ENCODE data around the gene MEF2A.

MEF2A gene

DNA sequence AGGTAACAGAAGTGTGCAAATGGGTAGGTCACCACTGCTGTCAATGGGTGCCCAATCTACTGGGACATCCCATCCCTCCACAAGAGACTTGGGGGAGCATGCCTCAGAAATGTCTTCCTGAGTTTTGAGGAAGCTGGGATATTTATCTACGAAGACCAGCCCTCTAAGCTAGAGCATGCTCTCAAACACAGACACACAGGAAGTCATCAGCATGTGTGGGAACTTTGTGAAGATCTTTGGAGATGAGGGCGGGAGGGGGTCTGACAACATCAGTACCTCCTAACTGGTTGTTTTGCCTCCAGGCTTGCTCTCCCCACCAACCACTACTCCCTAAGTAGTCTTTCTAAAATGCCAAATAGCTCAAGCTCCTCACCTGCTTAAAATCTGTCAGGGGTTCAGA lies 3.5 kb upstream of the MEF2A start:
- no peak for DNase-seq (ENCODE audit: low read depth in 3 of 3, low spot score in 1 of 3)

DNA sequence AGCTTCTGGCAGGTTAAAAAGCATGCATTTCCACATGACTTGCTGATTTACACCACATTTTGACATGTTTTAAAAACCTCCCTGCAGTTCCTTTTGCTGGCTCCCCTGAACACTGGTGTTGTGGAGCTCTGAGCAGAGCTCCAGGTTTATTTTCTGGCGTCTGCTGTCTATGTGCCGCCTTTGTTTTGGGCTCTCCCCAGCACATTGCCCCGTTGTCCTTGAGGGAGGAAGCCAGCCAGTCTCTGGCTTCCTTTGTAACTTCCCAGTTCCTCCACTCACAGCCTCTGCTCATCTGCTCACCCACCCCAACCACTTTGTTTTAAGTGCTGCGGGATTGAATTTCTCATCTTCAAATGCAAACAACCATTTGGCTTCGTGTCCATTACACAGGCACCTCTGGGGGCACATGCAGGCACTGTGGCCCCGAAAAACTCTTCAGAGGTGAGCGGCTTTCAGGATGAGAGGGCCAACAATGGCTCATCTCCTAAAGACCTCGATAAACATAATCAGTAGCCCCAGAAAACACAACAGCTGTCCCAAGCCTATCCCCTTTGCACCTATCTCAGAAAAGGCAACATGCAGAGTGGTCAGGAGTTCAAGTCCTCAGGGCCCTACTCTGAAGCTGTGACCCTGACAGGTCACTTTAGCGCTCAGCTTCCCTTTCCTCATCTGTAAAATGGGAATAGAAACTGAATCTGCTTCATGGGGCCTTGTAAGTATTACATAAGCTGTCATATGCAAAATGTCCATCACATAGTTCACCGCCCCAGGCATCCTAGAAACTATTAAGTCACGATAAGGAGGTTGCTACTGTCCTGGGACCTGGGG lies 1.3 kb upstream of the MEF2A start:
- no peak for DNase-seq (ENCODE audit: low read depth in 3 of 3, low spot score in 1 of 3)

DNA sequence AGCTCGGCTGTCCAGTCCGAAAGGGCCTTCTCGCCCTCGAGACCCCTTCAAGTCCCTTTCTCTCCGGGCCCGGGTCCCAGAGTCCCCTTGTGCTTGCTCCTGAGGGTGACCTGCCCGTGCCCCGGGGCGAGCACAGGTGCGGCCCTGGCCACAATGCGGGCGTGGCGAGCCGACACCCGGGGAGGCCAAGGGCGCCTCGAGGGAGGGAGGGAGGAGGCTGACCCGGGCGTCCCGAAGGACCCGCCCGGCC lies 810 bp upstream of the MEF2A start:
- DNase-seq (ENCODE audit: low read depth in 3 of 3, low spot score in 1 of 3) = no peak

DNA sequence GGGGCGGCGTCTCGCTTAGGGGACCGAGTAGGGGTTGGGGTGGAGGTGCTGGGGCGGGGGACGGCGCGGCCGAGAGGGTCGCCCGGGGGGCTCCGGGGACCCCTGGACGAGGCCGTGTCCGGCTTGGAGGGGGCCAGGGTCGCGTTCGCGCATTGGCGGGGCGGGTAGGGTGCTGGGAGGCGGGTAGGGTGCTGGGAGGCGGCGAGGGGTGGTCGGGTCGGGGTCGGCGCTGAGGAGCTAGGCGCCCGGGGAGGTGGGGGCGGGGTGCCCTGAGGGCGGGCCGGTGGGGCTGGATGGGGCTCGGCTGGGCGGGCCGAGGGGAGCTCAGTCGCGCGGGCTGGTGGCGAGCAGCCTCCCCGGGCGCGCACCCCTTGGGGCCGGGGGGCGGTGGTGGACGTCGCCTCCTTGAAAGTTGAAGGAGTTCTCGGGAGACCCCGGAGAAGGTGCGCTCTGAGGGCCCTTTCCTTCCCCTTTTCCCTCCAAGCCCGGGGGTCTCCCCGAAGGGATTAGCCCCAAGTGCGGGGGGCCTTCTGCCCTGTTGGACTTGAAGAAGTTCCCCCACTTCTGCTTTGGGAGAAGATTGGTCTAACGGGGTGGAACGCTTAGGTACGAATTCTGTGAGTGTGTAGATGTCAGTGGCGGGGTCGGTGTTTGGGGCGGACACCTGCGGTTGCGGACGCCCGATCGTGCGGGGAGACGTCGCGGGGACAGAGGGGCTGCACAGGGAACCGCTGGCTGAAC lies 543 bp downstream of the MEF2A start:
- no peak for DNase-seq (ENCODE audit: low read depth in 3 of 3, low spot score in 1 of 3)

DNA sequence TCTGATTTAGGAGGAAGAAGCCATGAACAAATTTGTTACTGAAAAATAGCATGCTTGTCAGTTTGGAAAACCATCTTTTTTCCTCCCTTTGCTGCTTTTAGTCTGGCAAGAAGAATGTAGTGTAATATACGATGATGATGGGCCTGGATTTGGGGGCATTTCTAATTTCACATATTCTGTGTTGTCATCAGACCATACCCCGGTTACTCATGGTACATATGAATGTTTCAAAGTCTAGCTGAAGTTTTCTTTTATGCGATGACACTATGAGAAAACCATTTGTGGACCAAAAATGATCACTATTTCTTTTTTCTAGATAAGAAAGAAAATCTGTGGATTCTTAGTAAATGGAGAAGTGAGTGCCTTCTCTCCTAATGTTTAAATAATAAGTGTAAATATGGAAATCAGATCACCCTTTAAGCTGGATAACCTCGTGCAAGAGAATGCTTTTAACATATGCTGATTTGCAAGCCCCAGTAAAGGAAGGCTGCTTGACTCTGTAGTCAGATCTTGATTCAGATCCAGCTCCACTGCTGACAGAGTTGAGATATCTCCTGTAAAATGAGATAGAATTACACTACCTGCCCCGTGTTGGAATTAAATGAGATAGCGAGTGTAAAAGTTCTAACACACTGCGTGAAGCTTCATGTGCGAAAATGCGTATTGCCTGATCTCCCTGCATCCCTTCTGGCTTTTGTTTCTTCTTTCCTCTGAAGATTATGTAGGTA lies 3.0 kb downstream of the MEF2A start:
- DNase-seq (ENCODE audit: low read depth in 3 of 3, low spot score in 1 of 3) = no peak

DNA sequence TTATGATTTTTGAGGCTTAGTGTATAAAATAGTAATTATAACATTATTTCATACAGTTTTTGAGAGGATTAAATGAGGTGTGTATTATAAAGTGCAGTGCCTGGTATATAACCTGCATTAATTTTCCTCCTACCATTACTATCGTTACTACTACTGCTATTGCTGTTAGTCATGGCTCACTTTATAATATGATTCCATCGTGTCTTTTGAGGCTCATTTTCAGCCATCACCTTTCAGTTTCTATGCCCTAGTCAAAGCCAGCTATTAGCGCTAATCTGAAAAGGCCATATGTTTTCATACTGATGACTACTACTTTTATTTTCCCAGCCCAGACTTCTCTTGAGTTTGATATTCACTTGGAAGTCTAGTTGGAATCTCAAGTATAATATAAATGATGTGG lies 5.5 kb downstream of the MEF2A start:
- no peak for DNase-seq (ENCODE audit: low read depth in 3 of 3, low spot score in 1 of 3)

DNA sequence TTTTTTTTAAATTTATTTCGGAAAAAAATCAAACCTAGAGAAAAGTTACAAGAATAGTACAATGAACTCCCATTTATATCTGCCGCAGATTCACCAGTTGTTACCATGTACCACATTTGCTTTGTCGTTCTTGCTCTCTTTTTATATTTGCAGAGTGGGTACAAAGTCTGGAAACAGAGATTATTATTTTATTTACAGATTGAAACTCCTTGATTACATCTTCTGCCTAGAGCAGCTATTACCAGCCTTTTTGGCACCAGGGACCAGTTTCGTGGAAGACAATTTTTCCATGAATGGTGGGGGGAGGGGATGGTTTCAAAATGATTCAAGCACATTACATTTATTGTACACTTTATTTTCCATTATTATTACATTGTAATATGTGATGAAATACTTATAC lies 8.3 kb downstream of the MEF2A start:
- DNase-seq (ENCODE audit: low read depth in 3 of 3, low spot score in 1 of 3) = no peak

DNA sequence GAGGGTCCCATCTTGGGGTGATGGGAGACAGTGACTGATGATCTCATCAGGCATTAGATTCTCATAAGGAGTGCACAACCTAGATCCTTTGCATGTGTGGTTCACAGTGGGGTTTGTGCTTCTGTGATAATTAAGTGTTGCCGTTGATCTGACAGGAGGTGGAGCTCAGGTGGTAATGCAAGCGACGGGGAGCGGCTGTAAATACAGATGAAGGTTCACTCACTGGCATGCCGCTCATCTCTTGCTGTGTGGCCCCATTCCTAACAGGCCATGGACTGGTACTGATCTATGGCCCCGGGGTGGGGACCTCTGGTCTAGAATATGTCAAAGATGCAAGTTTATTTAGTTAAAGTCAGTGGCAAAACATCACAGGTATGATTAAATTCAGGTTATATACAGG lies 8.7 kb downstream of the MEF2A start:
- no peak for DNase-seq (ENCODE audit: low read depth in 3 of 3, low spot score in 1 of 3)

DNA sequence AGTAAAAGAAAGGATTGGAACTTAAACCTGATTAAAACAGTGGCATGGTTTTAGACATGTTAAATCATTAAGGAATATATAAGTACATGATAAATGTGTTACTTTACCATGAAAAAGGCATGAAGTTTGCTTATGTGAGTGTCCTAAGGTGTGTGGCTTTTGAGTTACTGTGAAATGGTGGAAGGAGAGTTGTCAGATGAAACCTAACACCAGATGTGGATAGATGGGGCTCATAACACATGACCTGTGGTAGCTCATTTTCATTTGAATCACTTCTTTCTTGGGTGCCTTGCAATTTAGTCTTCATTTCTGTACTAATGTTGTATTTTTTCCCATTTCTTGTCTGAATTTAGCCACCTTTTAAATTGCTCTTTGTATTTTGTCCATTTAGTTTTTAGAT lies 13.0 kb downstream of the MEF2A start:
- DNase-seq (ENCODE audit: low read depth in 3 of 3, low spot score in 1 of 3) = no peak

DNA sequence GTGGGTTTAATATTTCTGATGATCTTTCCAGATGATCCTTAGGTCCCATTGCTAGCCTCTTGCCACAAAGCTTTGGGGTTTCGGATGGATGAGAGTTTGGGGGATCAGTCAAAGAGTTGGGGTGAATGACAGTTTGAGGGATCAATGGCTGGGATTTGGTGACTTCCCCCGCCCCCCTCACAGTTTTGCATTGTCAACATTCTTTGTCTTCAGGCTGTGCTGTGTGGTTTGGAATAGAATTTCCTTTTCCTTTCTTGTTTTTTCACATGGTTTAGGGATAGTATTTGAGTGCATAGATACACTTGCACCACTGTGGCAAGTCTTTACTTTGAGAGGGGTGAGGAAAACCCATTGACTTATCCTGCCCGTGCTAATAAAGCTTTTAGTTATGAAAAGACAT lies 14.3 kb downstream of the MEF2A start:
- DNase-seq (ENCODE audit: low read depth in 3 of 3, low spot score in 1 of 3) = no peak

DNA sequence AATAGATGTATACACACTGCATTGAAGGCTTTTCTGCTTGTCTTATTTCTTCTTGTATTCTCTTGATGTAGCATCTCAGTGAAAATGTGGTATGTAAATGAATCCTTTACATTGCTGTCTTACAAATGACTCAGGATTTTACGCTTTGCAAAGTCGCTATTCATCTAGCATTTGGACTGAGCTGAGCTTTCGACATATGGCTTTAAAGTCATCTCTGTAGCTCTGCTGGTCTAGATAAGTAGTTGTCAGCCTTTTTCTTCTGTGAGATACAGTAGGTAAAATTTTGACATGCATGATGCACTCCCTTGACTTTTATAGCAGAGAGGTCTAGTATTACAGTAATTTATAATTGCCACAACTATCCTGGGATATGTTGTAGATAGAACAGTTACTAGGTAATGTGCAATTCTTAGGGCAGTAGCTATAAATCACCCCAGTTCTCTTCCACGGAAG lies 16.8 kb downstream of the MEF2A start:
- no peak for DNase-seq (ENCODE audit: low read depth in 3 of 3, low spot score in 1 of 3)

DNA sequence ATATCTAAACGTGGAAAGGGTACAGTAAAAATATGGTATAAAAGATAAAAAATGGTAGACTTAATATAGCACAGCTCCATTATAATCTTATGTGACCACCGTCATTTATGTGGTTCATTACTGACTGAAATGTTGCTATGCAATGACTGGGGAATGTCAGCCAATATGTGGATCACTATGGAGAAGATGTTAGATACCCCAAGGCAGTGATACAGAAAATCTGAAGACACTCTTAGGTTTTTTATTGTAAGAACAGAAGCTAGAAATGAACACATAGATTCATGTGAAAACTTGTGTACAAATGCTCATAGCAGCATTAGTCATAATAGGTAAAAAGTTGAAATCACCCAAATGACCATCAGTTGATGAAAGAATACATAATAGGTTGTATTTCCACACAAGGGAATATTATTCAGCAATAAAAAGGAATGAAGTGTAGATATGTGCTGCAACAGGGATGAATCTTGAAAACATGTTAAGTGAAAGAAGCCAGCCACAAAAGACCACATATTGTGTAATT lies 18.4 kb downstream of the MEF2A start:
- DNase-seq (ENCODE audit: low read depth in 3 of 3, low spot score in 1 of 3) = no peak

DNA sequence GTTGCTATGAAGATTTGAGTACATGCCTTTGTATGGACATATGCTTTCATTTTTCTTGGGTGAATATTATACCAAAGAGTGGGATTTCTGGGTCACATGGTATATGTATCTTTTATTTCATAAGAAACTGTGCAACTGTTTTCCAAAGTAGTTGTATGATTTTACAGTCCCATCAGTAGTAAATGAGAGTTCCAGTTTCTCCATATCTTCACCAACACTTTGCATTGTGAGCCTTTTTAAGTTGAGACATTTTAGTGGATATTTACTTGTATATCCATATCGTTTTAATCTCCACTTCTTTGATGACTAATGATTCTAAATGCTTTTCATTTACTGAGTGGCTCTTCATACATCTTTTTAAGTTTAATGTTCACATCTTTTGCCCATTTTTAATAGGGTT lies 20.3 kb downstream of the MEF2A start:
- DNase-seq (ENCODE audit: low read depth in 3 of 3, low spot score in 1 of 3) = no peak

DNA sequence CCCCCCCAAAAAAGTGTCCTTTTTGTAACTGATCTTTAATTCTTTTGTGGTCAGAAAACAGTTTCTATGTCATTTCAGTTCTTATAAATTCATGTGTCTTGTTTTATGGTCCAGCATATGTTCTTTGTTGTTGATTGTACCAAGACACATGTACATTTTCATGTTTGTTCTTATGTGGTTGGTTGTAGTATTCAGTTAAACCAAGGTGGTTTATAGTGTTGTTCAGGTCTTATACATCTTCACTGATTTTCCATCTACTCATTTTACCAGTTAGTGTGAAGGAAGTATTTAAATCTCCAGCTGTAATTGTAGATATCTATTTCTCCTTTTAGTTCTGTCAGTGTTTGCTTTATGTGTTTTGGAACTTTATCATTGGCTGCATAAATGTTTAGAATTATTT lies 24.0 kb downstream of the MEF2A start:
- DNase-seq (ENCODE audit: low read depth in 3 of 3, low spot score in 1 of 3) = no peak

DNA sequence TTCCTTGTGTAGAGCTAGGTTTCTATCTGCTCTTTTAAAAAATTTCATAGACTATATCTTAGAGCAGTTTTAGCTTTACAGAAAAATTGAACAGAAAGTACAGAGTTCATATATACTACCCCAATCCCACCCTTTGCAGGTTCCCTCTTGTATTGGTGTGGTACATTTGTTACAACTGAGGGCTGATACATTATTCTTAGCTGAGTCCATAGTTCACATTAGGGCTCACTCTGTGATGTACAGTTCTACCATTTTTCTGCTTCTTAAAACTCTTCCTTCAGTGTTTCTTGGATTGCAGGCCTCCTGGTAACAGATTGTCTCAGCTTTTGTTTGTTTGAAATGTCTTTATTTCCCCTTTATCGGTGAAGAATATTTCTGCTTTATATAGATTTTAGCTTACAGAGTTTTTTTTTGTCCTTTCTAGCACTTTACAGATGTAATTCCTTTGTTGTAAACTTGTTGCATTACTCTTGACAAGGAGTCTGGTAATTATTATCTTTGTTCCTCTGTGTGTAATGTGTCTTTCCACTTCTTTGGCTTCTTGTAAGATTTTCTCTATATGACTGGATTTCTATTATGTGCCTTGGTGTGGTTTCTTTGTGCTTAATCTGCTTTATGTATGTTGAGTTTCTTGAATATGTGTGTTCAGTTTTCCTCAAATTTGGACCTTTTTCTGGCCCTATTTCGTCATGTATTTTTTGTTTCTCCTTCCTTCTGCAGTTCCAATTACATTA lies 25.3 kb downstream of the MEF2A start:
- no peak for DNase-seq (ENCODE audit: low read depth in 3 of 3, low spot score in 1 of 3)

DNA sequence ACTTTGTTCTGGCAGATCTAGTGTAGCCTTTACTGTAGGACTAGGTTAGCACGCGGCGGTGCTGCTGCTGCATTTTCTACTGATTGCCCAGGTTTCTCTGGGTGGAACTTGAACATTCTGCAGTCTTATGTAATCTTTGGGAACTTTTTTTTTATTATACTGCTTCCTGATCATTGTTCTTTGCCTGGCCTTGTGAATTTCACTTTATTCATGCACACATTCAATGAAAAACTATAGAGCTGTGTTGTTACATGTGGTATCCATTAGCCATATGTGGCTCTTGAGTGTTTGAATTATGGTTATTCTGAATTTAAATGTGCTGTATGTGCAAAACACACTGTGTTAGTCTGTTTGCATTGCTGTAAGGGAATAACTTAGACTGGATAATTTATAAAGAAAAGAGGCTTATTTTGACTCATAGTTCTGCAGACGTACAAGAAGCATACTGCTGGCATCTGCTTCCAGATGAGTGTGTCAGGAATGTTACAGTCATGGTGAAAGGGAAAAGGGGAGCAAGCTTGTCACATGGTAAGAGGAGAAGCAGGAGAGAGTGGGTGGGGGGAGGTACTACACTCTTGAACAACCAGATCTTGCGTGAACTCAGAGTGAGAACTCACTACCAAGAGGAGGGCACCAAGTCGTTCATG lies 26.5 kb downstream of the MEF2A start:
- DNase-seq (ENCODE audit: low read depth in 3 of 3, low spot score in 1 of 3) = no peak

DNA sequence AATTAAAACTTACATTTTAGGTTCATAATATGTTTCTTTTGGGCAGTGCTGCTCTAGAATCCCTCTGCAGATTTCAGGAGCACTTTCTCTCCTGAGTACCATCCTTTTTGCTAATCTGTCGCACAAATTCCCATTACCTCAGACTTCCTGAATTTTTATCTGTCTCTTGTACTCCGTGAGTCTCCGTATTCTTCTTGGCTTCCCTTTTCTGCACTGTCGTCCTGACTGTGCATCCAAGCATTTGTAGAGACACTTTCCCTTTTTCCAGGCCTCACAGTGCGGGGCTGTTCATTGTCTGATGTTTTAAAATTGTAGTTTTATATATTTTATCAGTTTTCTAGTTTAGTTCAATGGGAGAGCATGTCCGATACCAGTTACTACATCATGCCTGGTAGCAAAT lies 27.3 kb downstream of the MEF2A start:
- DNase-seq (ENCODE audit: low read depth in 3 of 3, low spot score in 1 of 3) = no peak

DNA sequence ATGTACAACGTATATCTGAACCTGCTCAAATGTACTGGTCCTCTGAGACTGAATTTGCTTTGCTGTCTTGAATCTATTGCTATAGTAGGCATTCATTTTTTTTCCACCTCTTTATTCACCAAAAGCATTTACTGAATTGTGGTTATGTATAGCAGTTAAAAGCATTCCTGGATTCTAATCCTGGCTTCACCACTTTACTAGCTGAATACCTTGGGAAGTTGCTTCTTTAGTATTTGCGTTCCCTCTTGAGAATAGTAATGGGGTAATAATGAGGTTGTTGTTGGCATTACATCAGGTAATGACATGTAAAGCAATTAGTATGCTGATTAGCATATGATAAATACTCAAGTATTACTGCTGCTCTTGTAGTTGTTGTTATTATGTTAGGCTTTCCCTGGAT lies 29.1 kb downstream of the MEF2A start:
- DNase-seq (ENCODE audit: low read depth in 3 of 3, low spot score in 1 of 3) = no peak

DNA sequence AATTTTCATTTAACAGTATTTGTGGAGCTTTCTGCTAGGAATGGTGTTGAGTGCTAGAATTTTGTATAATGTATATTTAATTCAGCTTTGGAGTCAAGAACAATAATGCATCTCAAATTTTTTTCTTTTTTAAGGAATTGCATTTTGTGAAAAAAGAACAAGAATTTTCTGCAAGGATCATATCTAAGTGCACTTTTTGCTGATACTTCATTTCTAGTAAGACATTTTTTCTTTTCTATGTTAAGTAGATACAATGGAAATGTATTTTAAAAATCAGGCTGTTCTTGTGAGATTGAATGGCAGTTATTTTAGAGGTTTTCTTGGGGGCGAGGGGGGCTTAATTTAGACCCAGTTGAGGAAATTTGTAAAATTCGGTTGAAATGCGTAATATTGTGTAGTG lies 32.5 kb downstream of the MEF2A start:
- DNase-seq (ENCODE audit: low read depth in 3 of 3, low spot score in 1 of 3) = no peak

DNA sequence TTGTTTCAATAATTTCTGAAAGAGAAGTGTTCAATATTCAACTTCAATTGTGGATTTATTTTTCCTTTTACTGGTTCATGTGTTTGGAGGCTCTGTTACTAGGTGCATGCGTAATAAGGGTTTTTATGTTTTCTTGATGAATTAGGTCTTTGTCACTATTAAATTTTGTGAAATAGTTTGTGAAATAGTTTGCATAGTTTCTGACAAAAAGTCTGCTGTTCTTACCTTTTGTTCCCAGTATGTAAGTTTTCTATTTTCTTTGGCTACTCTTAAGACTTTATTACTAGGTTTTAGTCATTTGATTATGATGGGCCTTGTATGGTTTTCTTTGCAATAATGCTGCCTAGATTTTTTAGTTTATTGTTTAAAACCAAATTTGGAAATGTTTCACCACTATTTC lies 38.0 kb downstream of the MEF2A start:
- no peak for DNase-seq (ENCODE audit: low read depth in 3 of 3, low spot score in 1 of 3)

DNA sequence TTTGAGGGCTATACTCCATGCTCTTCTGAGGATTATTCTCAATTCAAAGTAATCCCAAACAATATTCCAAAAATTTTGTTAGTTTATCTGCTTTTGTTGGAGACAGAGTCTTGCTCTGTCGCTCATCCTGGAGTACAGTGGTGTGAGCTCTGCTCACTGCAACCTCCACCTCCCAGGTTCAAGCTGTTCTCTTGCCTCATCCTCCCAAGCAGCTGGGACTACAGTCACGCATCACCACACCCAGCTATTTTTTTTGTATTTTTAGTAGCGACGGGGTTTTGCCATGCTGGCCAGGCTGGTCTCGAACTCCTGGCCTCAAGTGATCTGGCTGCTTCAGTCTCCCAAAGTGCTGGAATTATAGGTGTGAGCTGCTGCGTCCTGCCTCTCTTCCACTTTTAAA lies 39.1 kb downstream of the MEF2A start:
- DNase-seq (ENCODE audit: low read depth in 3 of 3, low spot score in 1 of 3) = no peak

All from stimulated activated CD4-positive, alpha-beta T cell treated with anti-CD3 and anti-CD28 coated beads, TNF-alpha, amount 100 ng/mL, for 1 hour (primary cell).